SKM-1 (cell line): ENCODE data around the gene IFT43.

Experiments used
- DNase-seq: peaks from one replicate; lab custom pipeline; 2025; ENCODE audit not compliant: unreplicated experiment; lab: John Stamatoyannopoulos, UW

IFT43 gene

GRCh38 chr14:76101391-76102379 lies 116.1 kb downstream of the IFT43 start:
- no peak for DNase-seq

- DNase-seq: no peak
Observed at GRCh38 chr14:76104802-76105355, 119.3 kb downstream of the IFT43 start.

- no peak for DNase-seq
Observed at GRCh38 chr14:76106188-76106587, 120.6 kb downstream of the IFT43 start.

GRCh38 chr14:76109087-76109880 lies 123.7 kb downstream of the IFT43 start:
- no peak for DNase-seq

GRCh38 chr14:76112889-76113624 lies 127.5 kb downstream of the IFT43 start:
- DNase-seq: no peak

GRCh38 chr14:76113691-76114090 lies 128.1 kb downstream of the IFT43 start:
- no peak for DNase-seq

- no peak for DNase-seq
Observed at GRCh38 chr14:76115010-76115422, 129.5 kb downstream of the IFT43 start.

- DNase-seq: no peak
Observed at GRCh38 chr14:76117789-76118484, 132.4 kb downstream of the IFT43 start.

- DNase-seq: no peak
Observed at GRCh38 chr14:76118594-76118993, 133.0 kb downstream of the IFT43 start.

- DNase-seq: no peak
Observed at GRCh38 chr14:76121089-76121748, 135.7 kb downstream of the IFT43 start.

GRCh38 chr14:76123426-76124225 lies 138.1 kb downstream of the IFT43 start:
- DNase-seq: no peak

- DNase-seq: no peak
Observed at GRCh38 chr14:76125511-76125910, 139.9 kb downstream of the IFT43 start.

GRCh38 chr14:76126076-76126475 lies 140.5 kb downstream of the IFT43 start:
- DNase-seq: peak; percentile 14

- DNase-seq: no peak
Observed at GRCh38 chr14:76129851-76130576, 144.5 kb downstream of the IFT43 start.

GRCh38 chr14:76131071-76131965 lies 145.8 kb downstream of the IFT43 start:
- DNase-seq: no peak

- no peak for DNase-seq
Observed at GRCh38 chr14:76133103-76133502, 147.5 kb downstream of the IFT43 start.
